OCI-LY3 (cell line): ENCODE measurements around the gene CT47C1.

Source experiments
- H2AFZ ChIP-seq: fragments of 200-600, 300-600 bp; shearing (Covaris generic); 2 replicates; pipeline ENCODE4 v1.6.0; 2014; ENCODE audit warnings: antibody characterized with exemption, low read depth, low read length
- H3K27ac ChIP-seq: fragments of 200-600, 300-600 bp; sonication (generic); 2 replicates; pipeline ENCODE4 v1.5.1; 2014; ENCODE audit warnings: mild to moderate bottlenecking, low read length, moderate library complexity, mixed read lengths
- H3K27me3 ChIP-seq: fragments of 200-600, 300-600 bp; sonication (generic); 2 replicates; pipeline ENCODE4 v1.6.1; 2014; ENCODE audit warnings: low read depth, low read length, mixed read lengths
- H3K36me3 ChIP-seq: fragments of 200-600, 300-600 bp; sonication (generic); replicated peaks from 2 replicates; pipeline ENCODE3; 2014; ENCODE audit warnings: low read depth, low read length, mixed read lengths
- H3K4me1 ChIP-seq: fragments of 300-600, 200-600 bp; sonication (generic); 2 replicates; pipeline ENCODE4 v1.6.1; 2014; ENCODE audit warnings: low read length, mixed read lengths
- H3K4me2 ChIP-seq: fragments of 200-600, 300-600 bp; sonication (generic); 2 replicates; pipeline ENCODE4 v1.6.1; 2014; ENCODE audit warnings: low read length, mixed read lengths
- H3K4me3 ChIP-seq: fragments of 300-600, 200-600 bp; sonication (generic); 2 replicates; pipeline ENCODE4 v1.5.1; 2014; ENCODE audit warnings: antibody characterized with exemption, mild to moderate bottlenecking, low read length, moderate library complexity
- H3K79me2 ChIP-seq: fragments of 300-600, 200-600 bp; shearing (Covaris generic); 2 replicates; pipeline ENCODE4 v1.6.1; 2014; ENCODE audit warnings: mild to moderate bottlenecking, low read length, mixed read lengths
- H3K9ac ChIP-seq: fragments of 300-600, 200-600 bp; shearing (Covaris generic); 2 replicates; pipeline ENCODE4 v1.6.0; 2014; ENCODE audit warnings: mild to moderate bottlenecking, low read length, moderate library complexity
- H3K9me3 ChIP-seq: fragments of 200-600, 300-600 bp; shearing (Covaris generic); 2 replicates; pipeline ENCODE4 v1.6.1; 2014; ENCODE audit warnings: low read length, mixed read lengths; ENCODE audit not compliant: insufficient read depth
- H4K20me1 ChIP-seq: fragments of 200-600, 300-600 bp; sonication (generic); 2 replicates; pipeline ENCODE4 v1.6.1; 2016; ENCODE audit warnings: low read length, mixed read lengths; ENCODE audit not compliant: insufficient read depth
- CTCF ChIP-seq: fragments of 200-600, 300-600 bp; sonication (generic); IDR thresholded peaks from 2 replicates; pipeline ENCODE4 v1.5.1; 2014; ENCODE audit warnings: antibody characterized with exemption, low read length, low read depth
- EZH2phosphoT487 ChIP-seq: fragments of 200-600 bp; shearing (Covaris generic); IDR thresholded peaks from 2 replicates; pipeline ENCODE4 v1.6.1; 2018; ENCODE audit warnings: antibody characterized with exemption, mixed run types, low read depth

The CT47C1 gene

GRCh38 chrX:119042040-119042439 is 30.8 kb upstream of the CT47C1 start:
- no peaks in the 10 kb centered on the region for H3K79me2 ChIP-seq
- H3K9me3 ChIP-seq, result no peaks in the 10 kb centered on the region
- no peak overlapping the region for H3K4me2 ChIP-seq
- no peaks in the 10 kb centered on the region for H3K36me3 ChIP-seq
- H3K27me3 ChIP-seq, result no peaks in the 10 kb centered on the region
- no peak overlapping the region for H3K27ac ChIP-seq
- no peaks in the 10 kb centered on the region for H4K20me1 ChIP-seq
- peaks cover 5% of the 10 kb centered on the region for H3K4me1 ChIP-seq
- no peak for TF ChIP-seq CTCF
- H3K9ac ChIP-seq, result no peak overlapping the region
- H3K4me3 ChIP-seq, result no peak overlapping the region
- no peak overlapping the region for H2AFZ ChIP-seq

GRCh38 chrX:119042996-119043395 is 29.8 kb upstream of the CT47C1 start:
- H3K9ac ChIP-seq, result no peak overlapping the region
- no peak overlapping the region for H3K4me3 ChIP-seq
- H3K9me3 ChIP-seq, result no peaks in the 10 kb centered on the region
- no peaks in the 10 kb centered on the region; the same call in 1 of the 2 replicates for H3K27me3 ChIP-seq
- no peak overlapping the region for H3K4me2 ChIP-seq
- H3K36me3 ChIP-seq, result no peaks in the 10 kb centered on the region
- no peak for TF ChIP-seq EZH2phosphoT487
- no peak for TF ChIP-seq CTCF
- no peaks in the 10 kb centered on the region for H3K79me2 ChIP-seq
- peaks cover 5% of the 10 kb centered on the region for H3K4me1 ChIP-seq
- no peak overlapping the region for H3K27ac ChIP-seq
- H2AFZ ChIP-seq, result no peak overlapping the region
- no peaks in the 10 kb centered on the region for H4K20me1 ChIP-seq

- Histone ChIP-seq H4K20me1 (no peaks in the 10 kb centered on the region), H3K4me3 (no peak overlapping the region), H3K27ac (no peak overlapping the region), H3K9me3 (no peaks in the 10 kb centered on the region), H2AFZ (no peak overlapping the region), H3K4me1 (peaks cover 5% of the 10 kb centered on the region), H3K9ac (no peak overlapping the region), H3K27me3 (no peaks in the 10 kb centered on the region; the same call in 1 of the 2 replicates), H3K4me2 (no peak overlapping the region), H3K79me2 (no peaks in the 10 kb centered on the region), H3K36me3 (no peaks in the 10 kb centered on the region)
- no peak for TF ChIP-seq CTCF
These were observed 26.9 kb upstream of the CT47C1 start for GRCh38 chrX:119045884-119046283.

GRCh38 chrX:119055687-119056086 is 17.1 kb upstream of the CT47C1 start:
- Histone ChIP-seq H3K4me3 (no peak overlapping the region), H3K27ac (no peak overlapping the region), H3K4me2 (no peak overlapping the region), H3K27me3 (peaks cover 6% of the 10 kb centered on the region; the same call in 1 of the 2 replicates), H4K20me1 (no peaks in the 10 kb centered on the region), H3K9ac (no peak overlapping the region), H3K4me1 (no peaks in the 10 kb centered on the region), H2AFZ (no peak overlapping the region), H3K79me2 (no peaks in the 10 kb centered on the region), H3K9me3 (no peaks in the 10 kb centered on the region), H3K36me3 (no peaks in the 10 kb centered on the region)
- TF ChIP-seq EZH2phosphoT487 (no peak), CTCF (no peak)
